Measurements from ENCODE around the gene TMEM87B.

- TF ChIP-seq CTCF (IDR thresholded peaks at IDR 0.05), result no peak
- TF ChIP-seq POLR2A (IDR thresholded peaks at IDR 0.05), result no peak
- no peak for TF ChIP-seq EP300 (IDR thresholded peaks at IDR 0.05)
Observed at GRCh38 chr2:112047537-112048235, 7.4 kb upstream of the TMEM87B start.

Data from ovary (tissue), 3 donors.